MCF 10A (cell line): Measurements from ENCODE around the gene PAIP2B. TPM values are rescaled to one million over a fixed set of nuclear protein-coding genes. Genes with fewer than 3 reads are reported as not detected.

ENCODE experiments used
- BruUV-seq: library from RNA; stranded (reverse); fragments of 400-500 nt; replicated peaks from 2 replicates; lab custom pipeline; 2021; lab: Mats Ljungman, UMichigan
- CTCF ChIA-PET: fragments of 300-600 bp; sonication (Branson Sonifier 250); formaldehyde crosslinking; extraction: SDS; loops from one replicate; lab custom pipeline; 2021; ENCODE audit warnings: antibody characterized with exemption, inconsistent platforms; lab: Yijun Ruan, JAX
- POLR2A ChIA-PET: fragments of 300-600, 350-650 bp; sonication (Branson Sonifier 250); formaldehyde crosslinking; extraction: SDS; loops from one replicate; lab custom pipeline; 2020; ENCODE audit warnings: antibody characterized with exemption, inconsistent platforms; lab: Yijun Ruan, JAX
- DNase-seq: peaks from one replicate; pipeline ENCODE4 v3.0.0-alpha.2; 2018; ENCODE audit not compliant: unreplicated experiment
- H3K27ac Mint-ChIP-seq: one replicate; pipeline ENCODE4 v1.8.0; 2022; ENCODE audit warnings: mild to moderate bottlenecking, low read depth, mixed read lengths; ENCODE audit not compliant: unreplicated experiment
- H3K27me3 Mint-ChIP-seq: one replicate; pipeline ENCODE4 v1.8.0; 2022; ENCODE audit warnings: mixed read lengths; ENCODE audit not compliant: insufficient read depth, unreplicated experiment
- H3K36me3 Mint-ChIP-seq: one replicate; pipeline ENCODE4 v1.8.0; 2022; ENCODE audit warnings: mild to moderate bottlenecking, moderate library complexity, mixed read lengths; ENCODE audit not compliant: insufficient read depth, unreplicated experiment
- H3K4me1 Mint-ChIP-seq: one replicate; pipeline ENCODE4 v1.8.0; 2022; ENCODE audit warnings: mixed read lengths; ENCODE audit not compliant: insufficient read depth, unreplicated experiment
- H3K4me3 Mint-ChIP-seq: one replicate; pipeline ENCODE4 v1.8.0; 2022; ENCODE audit warnings: mild to moderate bottlenecking, moderate library complexity, mixed read lengths; ENCODE audit not compliant: unreplicated experiment
- H3K9me3 Mint-ChIP-seq: one replicate; pipeline ENCODE4 v1.8.0; 2022; ENCODE audit warnings: mixed read lengths; ENCODE audit not compliant: unreplicated experiment
- CTCF ChIP-seq: fragments of 200-600 bp; IDR thresholded peaks from one replicate; pipeline ENCODE4 v1.8.0; 2022; ENCODE audit warnings: antibody characterized with exemption, mild to moderate bottlenecking; ENCODE audit not compliant: unreplicated experiment
- intact Hi-C: fragments of 100-400 bp; cut with micrococcal nuclease; formaldehyde crosslinking; loops from 2 replicates; pipeline ENCODE4 v1.14.1; 2022
- total RNA-seq: library from RNA; stranded (reverse); gene quantifications from 2 replicates; pipeline ENCODE4 v1.2.3, GENCODE V29; 2022

Gene PAIP2B
- total RNA-seq, 1 experiment from 2014 or later: 1.4 TPM

DNA sequence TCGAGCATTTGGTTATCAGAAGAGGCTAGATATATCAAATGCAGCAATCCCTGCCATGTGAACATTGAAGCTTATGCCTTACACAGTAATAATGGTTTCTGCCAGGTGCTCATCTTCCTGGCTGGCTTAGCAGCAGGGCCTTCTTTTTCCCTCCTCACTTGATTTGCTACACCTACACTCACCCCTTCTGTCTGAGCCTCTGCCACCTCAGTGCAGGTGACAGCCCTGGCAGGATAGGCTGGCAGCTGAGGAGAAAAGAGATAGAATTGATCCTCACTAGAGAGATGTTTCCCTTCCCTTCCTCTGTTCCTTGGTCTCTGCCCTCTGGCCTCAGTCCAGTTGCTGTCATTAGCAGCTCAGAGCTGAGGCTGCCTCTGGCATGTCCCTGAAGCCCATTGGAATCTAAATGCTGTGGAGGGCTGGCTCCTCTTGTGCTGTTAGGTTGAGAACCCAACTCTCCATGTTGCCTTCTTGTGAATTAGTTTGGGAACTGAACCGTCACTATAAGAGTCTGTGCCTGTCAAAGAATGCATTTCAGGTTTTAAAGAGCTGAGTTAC, 78.3 kb downstream of the PAIP2B start:
- Mint-ChIP-seq H3K4me1 (no peaks in the 10 kb centered on the region), H3K36me3 (peaks cover 70% of the 10 kb centered on the region), H3K27ac (no peak overlapping the region), H3K9me3 (no peaks in the 10 kb centered on the region), H3K4me3 (no peak overlapping the region), H3K27me3 (no peaks in the 10 kb centered on the region)
- no peak for TF ChIP-seq CTCF
- POLR2A ChIA-PET: interaction anchor here (3.5 kb wide), 1 partner anchor 18 kb away, joined by 15 read pairs; the partner anchor contains the start of genes MCEE and MPHOSPH10
- intact Hi-C loops: no loop called here
- DNase-seq: no peak
- CTCF ChIA-PET: interaction anchor here (0.6 to 2.2 kb wide), 6 partner anchors 8 to 361 kb away, joined by 3 to 12 read pairs (median 3); no protein-coding TSS in a partner anchor
- no TSS peak for BruUV-seq

GRCh38 chr2:71143782-71144181, 83.1 kb downstream of the PAIP2B start:
- no peak for DNase-seq
- H3K9me3 Mint-ChIP-seq: no peaks in the 10 kb centered on the region
- ChIA-PET POLR2A (interaction anchor here (0.7 to 2.1 kb wide), 2 partner anchors 11 to 13 kb away, joined by 3 to 10 read pairs; partner anchors contain the start of genes MCEE and MPHOSPH10), CTCF (interaction anchor here (0.6 to 1.3 kb wide), 2 partner anchors 13 to 1567 kb away, joined by 3 to 5 read pairs; no protein-coding TSS in a partner anchor)
- no peaks in the 10 kb centered on the region for H3K4me1 Mint-ChIP-seq
- intact Hi-C loops: no loop called here
- no peak overlapping the region for H3K4me3 Mint-ChIP-seq
- H3K27ac Mint-ChIP-seq: no peak overlapping the region
- TF ChIP-seq CTCF: no peak
- no TSS peak for BruUV-seq
- H3K36me3 Mint-ChIP-seq: peaks cover 56% of the 10 kb centered on the region
- no peaks in the 10 kb centered on the region for H3K27me3 Mint-ChIP-seq

- CTCF ChIA-PET: no interaction called here
Observed at GRCh38 chr2:71136174-71136573, 90.7 kb downstream of the PAIP2B start.

More at GRCh38 chr2:71136174-71136573, 90.7 kb downstream of the PAIP2B start:
- H3K4me3 Mint-ChIP-seq: no peak overlapping the region
- POLR2A ChIA-PET: no interaction called here
- intact Hi-C loops: no loop called here
- no peaks in the 10 kb centered on the region for H3K9me3 Mint-ChIP-seq
- H3K4me1 Mint-ChIP-seq: no peaks in the 10 kb centered on the region
- no peak for DNase-seq
- no TSS peak for BruUV-seq
- no peaks in the 10 kb centered on the region for H3K27me3 Mint-ChIP-seq
- H3K36me3 Mint-ChIP-seq: no peaks in the 10 kb centered on the region
- H3K27ac Mint-ChIP-seq: no peak overlapping the region
- no peak for TF ChIP-seq CTCF
